Left kidney (tissue), 2 donors: ENCODE data around the gene HGD. TPM values are rescaled to one million over a fixed set of nuclear protein-coding genes. Genes with fewer than 3 reads are reported as not detected.
"Not testable (repeated sequence)": the region's sequence is repeated elsewhere in the genome, so short reads cannot be mapped to it uniquely, and the experiment has no call there.

ENCODE experiments used
- DNase-seq: peaks from one replicate; pipeline ENCODE4 v3.0.0-alpha.2; 2013
- polyA plus RNA-seq: library from polyadenylated mRNA; unstranded; fragments of 120-200 nt; gene quantifications from one replicate; pipeline ENCODE4 v1.2.1, GENCODE V29; 2013; ENCODE audit not compliant: insufficient read length

The HGD gene
- polyA plus RNA-seq, 1 donor, result 97.3 TPM

DNA sequence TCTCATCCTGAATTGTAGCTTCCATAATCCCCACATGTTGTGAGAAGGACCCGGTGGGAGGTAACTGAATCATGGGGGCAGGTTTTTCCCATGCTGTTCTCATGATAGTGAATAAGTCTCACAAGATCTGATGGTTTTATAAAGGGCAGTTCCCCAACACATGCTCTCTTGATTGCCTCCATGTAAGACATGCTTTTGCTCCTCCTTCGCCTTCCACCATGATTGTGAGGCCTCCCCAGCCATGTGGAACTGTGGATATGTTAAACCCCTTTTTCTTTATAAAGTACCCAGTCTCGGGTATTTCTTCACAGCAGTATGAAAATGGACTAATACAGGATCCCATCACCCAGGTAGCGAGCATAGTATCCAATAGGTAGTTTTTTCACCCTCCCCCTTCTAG is 43.2 kb downstream of the HGD start:
- DNase-seq, result not testable (repeated sequence)

- DNase-seq, result no peak
Observed at GRCh38 chr3:120637851-120638559, 44.0 kb downstream of the HGD start.

DNA sequence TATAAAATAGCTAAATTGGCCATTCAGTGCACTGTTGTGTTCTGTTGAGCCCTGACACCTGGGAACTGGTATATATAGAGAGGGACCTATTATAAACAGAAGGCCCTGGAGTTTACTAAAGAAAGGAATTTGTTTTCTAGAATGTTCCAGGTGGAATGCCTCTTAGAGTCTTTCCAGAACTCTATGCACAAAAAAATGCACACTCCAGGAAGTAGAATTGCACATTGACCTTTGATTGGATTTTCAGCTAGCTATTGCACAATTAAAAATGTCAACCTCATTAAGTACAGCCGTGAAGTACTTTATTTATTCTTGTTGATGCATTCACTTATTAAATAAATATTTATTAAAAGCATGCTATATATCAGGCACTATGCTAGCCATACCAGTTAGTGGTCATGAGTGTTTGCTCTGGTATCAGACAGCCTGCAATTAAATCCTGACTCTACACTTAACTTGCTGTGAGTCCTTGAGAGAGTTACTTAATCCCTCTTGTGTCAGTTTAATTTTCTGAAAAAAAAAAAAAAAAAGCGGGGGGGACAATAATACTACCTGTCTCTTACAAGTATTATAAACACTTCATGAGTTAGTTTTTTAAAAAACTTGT is 45.1 kb downstream of the HGD start:
- DNase-seq, result no peak

DNA sequence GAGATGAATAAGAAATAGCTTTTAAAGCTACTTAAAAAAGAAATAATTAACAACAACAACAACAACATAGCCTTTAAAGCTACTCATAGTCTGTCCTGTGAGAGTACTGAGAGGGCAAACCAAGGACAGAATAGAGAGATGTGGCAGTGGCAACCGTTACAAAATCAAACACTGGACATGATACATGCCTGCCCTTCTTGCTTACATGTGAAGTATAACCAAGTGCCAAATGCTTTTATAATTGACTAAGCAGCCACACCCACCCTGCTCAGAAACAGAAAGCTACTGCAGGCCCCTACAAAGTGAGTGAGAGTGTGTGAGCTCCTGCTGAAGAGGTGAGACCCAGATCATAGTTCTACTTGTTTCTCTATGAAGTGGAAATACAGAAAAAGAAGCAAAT is 47.5 kb downstream of the HGD start:
- no peak for DNase-seq

- DNase-seq, result no peak
Observed at GRCh38 chr3:120625159-120625586, 56.9 kb downstream of the HGD start.

GRCh38 chr3:120623727-120624093 is 58.3 kb downstream of the HGD start:
- no peak for DNase-seq

GRCh38 chr3:120622870-120623726 is 58.9 kb downstream of the HGD start:
- no peak for DNase-seq

- DNase-seq, result no peak
Observed at GRCh38 chr3:120622457-120622856, 59.6 kb downstream of the HGD start.

GRCh38 chr3:120616745-120617144 is 65.3 kb downstream of the HGD start:
- DNase-seq, result not testable (repeated sequence)

GRCh38 chr3:120615847-120616609 is 66.0 kb downstream of the HGD start:
- no peak for DNase-seq

- no peak for DNase-seq
Observed at GRCh38 chr3:120614765-120615164, 67.3 kb downstream of the HGD start.

DNA sequence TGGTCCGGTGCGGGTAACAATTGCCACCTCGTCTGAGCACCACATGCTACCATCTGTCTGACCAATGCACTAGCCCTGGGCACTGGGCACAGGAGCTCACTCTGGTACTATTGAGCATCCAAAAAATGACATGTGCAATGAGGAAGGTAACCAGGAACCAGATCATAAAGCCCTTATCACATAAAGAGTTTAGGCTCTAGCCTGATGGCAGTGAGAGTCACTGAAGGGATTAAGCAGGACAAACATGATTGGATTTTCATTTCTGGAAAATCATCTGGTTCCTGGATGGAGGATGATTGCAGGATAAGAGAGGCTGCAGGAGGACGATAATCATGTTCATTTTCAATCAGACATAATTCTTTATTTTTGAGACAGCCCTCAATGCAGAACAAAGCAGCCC is 73.5 kb downstream of the HGD start:
- DNase-seq, result no peak

DNA sequence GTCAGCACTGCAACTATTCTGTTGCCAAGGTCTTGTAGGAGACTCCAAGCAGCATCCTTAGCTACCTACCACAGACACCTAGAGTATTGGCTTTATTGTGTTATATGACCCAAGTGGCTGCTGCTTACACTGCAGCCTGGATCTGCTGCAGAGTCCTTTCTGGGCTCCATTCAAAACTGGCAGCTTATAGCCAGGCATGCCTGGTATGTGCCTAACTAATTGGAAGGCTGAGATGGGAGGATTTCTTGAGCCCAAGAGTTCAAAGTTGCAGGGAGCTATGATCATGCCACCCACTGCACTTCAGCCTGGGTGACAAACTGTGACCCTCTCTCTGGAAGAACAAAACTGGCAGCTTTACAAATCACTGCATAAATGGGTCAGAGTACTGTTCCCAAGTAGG is 77.3 kb downstream of the HGD start:
- DNase-seq, result no peak

DNA sequence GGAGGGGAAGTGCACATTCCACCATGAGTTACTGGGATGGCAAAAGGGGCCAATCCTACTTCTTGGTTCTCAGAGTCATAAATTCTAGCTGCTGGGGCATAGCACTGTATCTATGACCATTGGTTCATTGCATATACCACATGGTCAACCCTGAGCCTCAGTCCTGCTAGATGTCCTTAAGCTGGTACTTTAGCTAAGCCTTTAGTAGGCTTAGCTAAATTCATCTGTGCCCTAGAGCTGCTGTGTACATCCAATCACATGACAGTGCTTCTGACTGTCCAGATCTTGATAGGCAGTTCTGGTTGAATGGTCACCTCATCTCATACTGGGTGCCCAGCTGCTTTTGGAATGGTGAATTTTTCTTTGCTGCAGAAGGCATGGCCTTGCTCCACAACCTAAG is 77.7 kb downstream of the HGD start:
- no peak for DNase-seq

DNA sequence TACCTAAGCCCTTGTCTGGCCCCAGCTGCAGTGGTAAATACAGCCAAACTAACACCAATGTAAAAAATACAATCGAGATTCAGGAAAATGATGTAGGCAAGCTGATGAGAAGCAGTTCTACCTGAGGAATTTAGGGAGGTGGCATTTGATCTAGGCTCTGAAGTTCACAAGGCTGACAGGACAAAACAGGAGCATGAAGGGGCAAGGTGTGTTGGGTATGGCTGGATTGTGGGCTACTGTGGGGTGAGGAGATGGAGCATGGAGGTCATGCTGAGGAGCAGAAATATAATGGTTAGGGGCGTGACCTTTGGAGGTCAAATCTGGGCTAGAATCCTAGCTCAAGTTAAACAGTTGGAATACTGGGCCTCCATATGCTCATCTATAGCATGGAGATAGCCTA is 79.4 kb downstream of the HGD start:
- DNase-seq, result no peak

DNA sequence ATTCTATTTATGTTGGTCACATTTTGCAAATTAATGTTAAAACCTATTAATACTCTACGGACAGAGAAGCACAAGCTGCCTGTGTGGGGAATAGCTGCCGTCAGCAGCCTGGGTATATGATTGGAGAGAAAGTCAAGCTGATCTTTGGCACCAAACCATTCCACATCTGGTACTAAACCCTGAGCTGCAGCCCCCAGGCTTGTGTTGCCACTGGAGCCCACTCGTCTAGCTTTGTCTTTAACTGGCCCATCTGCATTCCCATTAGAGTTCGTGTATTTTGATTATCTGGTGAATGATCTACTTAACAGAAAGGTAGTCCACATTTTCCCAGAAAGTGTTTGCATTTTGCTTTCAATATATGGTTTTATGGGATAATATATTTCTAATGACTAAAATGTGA is 80.5 kb downstream of the HGD start:
- no peak for DNase-seq

- DNase-seq, result no peak
Observed at GRCh38 chr3:120599211-120599610, 82.8 kb downstream of the HGD start.

GRCh38 chr3:120597445-120598049 is 84.5 kb downstream of the HGD start:
- no peak for DNase-seq

DNA sequence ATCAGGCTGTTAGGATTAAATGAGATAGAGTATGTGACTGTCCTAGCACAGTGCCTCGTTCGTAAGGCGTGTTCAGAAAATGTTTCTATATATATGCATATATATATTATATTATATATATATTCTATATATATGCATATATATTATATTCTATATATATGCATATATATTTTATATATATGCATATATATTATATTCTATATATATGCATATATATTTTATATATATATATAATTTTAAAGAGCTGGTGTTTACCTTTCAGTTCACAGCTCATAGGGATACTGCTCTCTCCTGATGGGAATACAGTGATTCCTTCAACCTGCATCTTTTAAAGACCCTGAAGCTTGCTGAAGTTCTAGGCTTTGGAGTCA is 85.2 kb downstream of the HGD start:
- DNase-seq, result no peak

DNA sequence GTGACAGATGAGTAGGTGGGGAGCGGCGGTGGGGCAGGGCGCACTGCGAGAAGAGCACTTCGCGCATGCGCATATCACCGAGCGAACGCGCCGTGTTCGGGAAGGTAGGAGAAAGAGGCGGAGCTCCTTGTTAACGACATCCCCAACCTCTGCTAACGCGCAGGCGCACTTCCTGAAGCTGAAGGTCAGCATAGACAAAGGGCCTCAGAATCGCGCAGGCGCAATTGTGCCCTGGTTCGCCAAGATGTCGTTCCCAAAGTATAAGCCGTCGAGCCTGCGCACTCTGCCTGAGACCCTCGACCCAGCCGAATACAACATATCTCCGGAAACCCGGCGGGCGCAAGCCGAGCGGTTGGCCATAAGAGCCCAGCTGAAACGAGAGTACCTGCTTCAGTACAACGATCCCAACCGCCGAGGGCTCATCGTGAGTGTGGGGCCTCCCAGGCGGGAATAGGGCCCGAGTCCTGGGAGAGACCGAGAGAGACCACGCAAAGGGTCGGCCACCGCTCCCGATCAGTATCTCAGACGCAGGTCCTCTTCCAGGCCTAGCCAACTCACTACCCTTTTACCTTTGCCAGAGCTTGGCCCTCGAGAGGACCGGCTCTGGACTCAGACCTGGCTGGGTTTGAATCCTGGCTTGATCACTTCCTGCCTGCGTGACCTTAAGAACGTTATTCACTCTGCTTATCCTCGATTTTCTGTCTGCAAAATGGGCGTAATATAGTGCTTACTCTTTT is 85.8 kb downstream of the HGD start, which contains the start of gene NDUFB4:
TSS of gene NDUFB4 (plus strand) at position 221 of the 737 bp plus-strand sequence. CDS start at position 245, 24 bp downstream.
- DNase-seq, result peak; percentile 98

- DNase-seq, result no peak
Observed at GRCh38 chr3:120595788-120596115, 86.3 kb downstream of the HGD start.
